Hematopoietic multipotent progenitor cell treated with erythropoietin and hydrocortisone succinate and interleukin-3 and kit ligand, for 6 days (in vitro differentiated cells): ENCODE results near the gene HOXC6.

Source experiments
- DNase-seq: peaks from one replicate; pipeline ENCODE4 v3.0.0-alpha.2; 2015

HOXC6 gene

GRCh38 chr12:54028314-54029201 is at the start of gene HOXC6:
Gene HOXC6, plus strand, starts transcription at chr12:54028440. Its CDS starts 82 bp downstream, at chr12:54028522.
- DNase-seq, result no peak

DNA sequence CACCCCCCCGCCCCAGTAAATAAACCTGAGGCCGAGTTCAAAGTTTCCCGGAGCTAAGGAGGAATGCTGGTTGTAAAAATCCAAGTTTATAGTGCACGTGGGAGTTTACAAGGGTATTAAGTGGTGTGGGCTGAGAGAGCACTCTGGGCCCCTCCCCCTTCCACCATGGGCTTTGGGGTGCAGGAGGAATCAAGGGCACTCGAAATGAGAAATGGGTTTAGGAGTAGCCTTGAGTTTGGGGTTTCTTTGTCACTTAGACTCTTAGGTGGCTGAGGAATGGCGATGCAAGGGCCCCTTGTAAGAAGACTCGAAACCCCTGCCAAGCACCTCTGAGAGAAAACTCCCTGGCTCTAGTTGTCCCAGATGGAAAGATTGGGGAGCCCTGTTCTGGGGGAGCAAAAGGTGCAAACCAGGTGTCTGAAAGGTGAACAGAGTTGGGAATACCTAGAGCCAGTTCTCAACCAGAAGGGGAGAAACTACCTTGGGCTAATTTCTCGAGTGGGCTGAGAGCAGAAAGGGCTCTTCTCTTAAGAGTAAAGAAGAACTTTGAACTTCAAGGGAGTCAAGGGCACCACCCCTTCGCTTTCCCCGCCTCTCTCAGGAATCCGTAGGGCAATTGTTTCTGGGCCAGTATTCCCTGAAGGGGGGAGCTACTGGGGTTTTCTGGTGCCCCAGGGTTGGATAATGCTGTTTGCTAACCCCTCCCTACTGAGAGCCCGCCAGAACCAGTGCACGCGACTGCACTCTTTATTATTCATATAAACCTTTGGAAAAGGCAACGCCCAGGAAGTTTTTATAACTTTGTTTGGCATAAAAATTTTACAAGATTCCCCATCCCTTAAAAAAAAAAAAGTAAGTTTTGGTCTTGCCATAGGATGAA is 49.5 kb upstream of the HOXC6 start:
- no peak for DNase-seq

- DNase-seq, result no peak
Observed at GRCh38 chr12:53980104-53980801, 48.0 kb upstream of the HOXC6 start.

- DNase-seq, result no peak
Observed at GRCh38 chr12:53980802-53981496, 47.3 kb upstream of the HOXC6 start.

GRCh38 chr12:53981634-53982565 is 46.3 kb upstream of the HOXC6 start:
- no peak for DNase-seq

DNA sequence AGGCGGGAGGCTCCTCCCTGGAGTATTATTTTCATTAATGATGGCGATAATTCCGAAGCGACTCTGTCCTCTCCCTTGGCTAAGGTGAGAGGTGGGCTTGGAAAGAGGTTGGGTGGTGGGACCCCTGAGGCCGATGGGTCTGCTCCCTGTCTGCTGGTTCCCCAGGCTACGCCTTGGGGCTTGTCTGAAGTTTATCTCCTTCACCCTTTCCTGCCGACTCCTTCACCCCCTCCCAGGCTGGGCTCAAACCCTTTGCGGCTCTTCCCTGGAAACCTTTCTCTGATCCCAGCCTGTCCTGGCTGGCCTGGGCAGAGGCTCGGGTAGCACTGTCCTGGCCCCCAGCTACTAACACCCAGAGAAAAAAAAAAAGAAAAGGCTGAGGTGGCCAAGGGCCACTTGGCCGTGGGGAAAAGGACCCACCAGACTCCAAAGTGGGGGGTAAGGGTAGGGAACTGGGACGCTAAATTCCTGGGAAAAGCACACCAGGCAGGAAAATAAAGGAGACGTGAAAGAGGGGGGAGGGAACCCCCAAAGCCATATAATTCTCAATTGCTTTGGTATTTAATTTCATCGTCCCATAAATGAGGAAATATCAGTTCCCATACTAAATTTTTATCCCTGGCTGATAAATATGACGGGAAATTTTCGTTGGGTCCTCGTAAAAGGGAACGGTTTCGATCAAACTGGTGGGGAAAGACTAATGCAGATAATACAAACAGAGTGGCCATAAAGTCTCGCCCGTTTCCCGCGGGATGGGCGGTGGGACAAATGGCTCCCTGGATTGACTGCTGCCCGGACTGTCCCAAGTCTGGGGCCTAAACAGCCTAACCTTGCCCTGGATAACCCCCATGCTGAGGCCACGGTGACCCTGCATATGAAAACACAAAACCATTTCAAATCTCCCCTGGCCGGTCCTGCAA is 45.3 kb upstream of the HOXC6 start:
- no peak for DNase-seq

GRCh38 chr12:53983568-53983949 is 44.7 kb upstream of the HOXC6 start:
- DNase-seq, result no peak

DNA sequence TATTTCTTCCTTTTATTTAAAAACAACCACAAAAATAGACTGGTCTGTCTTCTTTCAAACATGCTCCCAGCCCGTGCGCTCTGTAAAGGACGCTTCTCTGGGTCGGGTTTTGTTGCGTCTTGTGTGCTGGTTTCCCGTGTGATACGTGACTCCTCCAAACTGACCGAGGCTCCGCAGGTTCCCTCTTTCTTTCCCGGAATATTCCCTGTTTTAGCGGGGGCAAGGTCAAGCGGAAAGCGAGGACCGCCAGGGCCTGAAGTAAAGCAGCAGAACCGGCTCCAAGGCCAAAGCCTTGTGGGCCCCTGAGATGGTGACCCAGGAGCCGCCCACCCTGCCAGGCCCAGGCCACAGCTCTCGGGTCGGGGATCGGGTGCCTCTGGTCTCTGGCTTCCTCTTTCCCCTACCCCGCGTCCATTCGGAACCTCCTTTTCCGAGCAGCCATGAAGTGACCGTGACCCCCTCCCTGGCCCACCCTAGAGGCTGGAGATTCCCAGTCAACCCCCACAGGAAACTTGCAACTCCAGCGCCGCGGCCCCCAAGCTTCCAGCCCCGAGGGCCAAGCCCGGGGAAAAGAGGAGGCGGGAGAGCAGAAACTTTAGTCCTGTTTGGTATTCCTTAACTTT is 44.2 kb upstream of the HOXC6 start:
- DNase-seq, result no peak

DNA sequence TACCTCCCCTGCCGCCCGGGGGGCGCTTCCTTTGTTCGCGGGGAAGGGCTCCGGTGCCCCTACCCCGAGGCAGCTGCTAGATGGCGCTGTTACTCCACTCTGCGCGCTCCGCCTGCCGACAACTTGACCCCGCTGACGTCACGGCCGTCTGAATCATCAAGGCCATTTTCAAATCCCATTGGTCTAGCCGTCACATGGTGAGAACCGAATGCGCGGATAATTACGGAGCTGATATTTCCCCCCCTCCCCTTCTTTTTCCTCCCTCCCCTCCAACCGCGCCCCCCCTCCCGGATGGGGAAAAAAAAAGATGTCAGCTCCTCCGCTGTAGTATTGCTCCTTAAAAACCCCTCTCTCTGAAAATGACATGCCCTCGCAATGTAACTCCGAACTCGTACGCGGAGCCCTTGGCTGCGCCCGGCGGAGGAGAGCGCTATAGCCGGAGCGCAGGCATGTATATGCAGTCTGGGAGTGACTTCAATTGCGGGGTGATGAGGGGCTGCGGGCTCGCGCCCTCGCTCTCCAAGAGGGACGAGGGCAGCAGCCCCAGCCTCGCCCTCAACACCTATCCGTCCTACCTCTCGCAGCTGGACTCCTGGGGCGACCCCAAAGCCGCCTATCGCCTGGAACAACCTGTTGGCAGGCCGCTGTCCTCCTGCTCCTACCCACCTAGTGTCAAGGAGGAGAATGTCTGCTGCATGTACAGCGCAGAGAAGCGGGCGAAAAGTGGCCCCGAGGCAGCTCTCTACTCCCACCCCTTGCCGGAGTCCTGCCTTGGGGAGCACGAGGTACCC is 43.1 kb upstream of the HOXC6 start, which contains the start of gene HOXC10:
Gene HOXC10 (plus strand): TSS at position 246 of the 791 bp plus-strand sequence. CDS start 114 bp downstream, at position 360.
- peak; percentile 88 for DNase-seq

DNA sequence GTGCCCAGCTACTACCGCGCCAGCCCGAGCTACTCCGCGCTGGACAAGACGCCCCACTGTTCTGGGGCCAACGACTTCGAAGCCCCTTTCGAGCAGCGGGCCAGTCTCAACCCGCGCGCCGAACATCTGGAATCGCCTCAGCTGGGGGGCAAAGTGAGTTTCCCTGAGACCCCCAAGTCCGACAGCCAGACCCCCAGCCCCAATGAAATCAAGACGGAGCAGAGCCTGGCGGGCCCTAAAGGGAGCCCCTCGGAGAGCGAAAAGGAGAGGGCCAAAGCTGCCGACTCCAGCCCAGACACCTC is 42.6 kb upstream of the HOXC6 start:
- DNase-seq, result no peak

GRCh38 chr12:53985994-53986685 is 42.1 kb upstream of the HOXC6 start:
- no peak for DNase-seq

DNA sequence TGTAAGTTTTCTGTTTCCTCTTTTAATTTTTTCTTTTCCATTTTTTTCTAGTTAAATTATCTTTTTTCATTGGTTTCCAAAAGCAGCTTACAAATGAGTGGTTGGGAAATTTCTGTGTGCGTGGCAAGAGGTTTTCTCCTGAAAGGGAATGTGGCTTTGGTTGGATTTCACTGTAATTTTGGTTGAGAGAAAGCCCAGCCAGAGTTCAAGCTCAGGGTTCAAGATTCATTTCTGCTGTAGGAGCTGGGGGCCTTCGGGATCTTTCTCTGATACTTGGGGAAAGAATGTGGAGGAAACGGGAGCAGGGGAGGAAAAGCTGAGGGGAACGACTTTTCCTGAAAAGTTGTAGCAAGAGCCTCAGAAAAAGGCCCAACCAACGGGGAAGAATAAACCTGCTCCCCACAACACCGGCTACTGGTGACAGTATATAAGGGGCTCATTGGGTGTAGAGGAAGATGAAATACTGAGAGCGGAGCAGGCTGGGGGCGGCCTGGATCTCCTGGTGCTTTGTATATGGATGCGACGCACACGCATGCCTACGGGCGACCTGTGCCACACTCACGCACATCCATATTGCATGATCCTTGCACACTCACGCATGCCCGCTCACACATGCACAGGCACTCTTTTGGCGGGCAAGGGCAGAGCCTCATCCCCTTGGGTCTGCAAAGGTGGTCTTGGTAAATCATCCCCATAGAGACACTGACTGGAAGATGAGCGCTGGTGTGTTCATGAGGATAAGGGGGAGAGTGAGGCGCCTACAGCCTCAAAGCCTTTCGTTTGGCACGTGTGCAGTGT is 41.4 kb upstream of the HOXC6 start:
- DNase-seq, result no peak

DNA sequence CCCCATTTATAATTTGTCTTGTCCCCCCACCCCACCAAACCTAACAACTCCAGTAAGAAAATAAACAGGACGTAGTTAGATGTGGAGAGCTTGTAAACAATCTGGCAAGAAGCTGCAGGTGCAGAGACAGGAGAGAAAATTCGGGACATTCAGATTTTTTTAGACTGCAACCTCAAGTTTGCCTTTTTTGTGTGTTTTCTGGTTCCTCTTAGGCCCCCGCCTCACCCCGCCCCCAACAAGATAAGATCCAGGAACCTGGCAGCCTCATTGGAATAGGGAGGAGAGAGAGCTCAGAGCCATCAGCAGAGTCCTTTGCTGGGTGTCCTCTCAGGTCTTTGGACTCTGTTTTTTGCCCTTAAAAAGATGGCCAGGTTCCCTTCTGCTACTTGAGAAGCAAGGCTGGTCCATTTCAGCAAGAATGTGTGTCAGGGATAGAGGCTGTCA is 40.4 kb upstream of the HOXC6 start:
- DNase-seq, result no peak

DNA sequence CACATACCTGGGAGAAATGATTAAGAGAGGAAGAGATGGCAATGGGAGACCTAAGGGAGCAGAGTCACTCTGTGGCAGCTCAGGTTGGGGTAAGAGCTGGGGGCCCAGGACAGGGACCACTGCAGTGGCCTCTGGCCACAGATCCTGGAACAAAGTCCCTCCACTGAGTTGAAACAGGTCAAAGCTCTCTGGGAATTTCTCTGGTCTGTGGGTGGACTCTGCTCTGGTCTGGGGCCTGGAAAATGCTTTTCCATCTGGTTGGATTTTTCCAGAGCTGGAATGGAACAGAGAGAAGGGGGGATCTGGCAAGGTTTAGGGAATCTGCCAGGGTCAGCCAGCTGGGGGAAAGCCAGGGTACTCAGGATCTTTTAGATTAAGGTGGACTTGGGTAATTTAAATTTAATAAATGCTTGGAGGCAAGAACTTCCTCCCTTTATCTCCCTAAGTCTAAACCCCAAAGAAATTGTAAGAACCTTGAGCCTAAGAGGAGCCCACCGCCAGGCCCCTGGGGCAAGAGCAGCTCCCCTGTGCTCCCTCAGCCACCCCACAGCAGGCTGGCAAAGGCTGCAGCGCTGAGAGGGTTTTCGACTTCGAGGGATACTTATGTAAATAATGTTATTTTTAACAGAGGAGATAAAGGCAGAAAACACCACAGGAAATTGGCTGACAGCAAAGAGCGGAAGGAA is 39.6 kb upstream of the HOXC6 start:
- DNase-seq, result no peak

GRCh38 chr12:53989227-53990113 is 38.8 kb upstream of the HOXC6 start:
- peak; percentile 75 for DNase-seq
